ENCODE results near the gene STRIP2.

STRIP2 gene

DNA sequence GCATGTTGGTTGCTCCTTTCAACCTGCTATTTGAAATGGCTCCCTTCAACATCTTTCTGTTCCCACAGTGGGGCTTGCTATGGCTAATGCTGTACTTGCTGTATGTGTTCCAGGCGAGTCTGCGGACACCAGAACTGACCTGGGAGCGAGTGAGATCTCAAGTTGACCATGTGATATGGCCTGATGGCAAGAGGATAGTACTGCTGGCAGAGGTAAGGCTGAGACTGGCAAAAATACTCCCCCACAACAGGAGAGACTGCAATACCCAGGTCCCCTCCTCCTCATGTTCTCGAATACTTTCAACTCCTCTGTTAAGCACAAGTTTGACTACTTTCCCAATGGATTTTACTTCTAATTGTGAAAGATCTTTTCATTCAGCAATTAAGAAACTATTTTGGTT, 11.5 kb upstream of the STRIP2 start:
- Histone ChIP-seq H3K9ac (ENCODE audit: low read depth in 1 of 2, low read length in 2 of 2) (no peak overlapping the region), H3K27ac (ENCODE audit: low read depth in 2 of 2, low read length in 2 of 2) (no peak overlapping the region), H3K4me3 (ENCODE audit: low read length in 2 of 2) (no peak overlapping the region), H3K9me3 (ENCODE audit: control insufficient read depth in 2 of 2, low read length in 2 of 2) (no peaks in the 10 kb centered on the region), H3K36me3 (ENCODE audit: control insufficient read depth in 2 of 2, insufficient read depth in 2 of 2, low read length in 2 of 2) (peaks cover 47 to 57% of the 10 kb centered on the region in 2 donors), H3K4me1 (ENCODE audit: control insufficient read depth in 2 of 2, insufficient read depth in 2 of 2, low read length in 2 of 2) (no peaks in the 10 kb centered on the region), H3K27me3 (ENCODE audit: control insufficient read depth in 2 of 2, insufficient read depth in 2 of 2, low read length in 2 of 2) (no peaks in the 10 kb centered on the region)

DNA sequence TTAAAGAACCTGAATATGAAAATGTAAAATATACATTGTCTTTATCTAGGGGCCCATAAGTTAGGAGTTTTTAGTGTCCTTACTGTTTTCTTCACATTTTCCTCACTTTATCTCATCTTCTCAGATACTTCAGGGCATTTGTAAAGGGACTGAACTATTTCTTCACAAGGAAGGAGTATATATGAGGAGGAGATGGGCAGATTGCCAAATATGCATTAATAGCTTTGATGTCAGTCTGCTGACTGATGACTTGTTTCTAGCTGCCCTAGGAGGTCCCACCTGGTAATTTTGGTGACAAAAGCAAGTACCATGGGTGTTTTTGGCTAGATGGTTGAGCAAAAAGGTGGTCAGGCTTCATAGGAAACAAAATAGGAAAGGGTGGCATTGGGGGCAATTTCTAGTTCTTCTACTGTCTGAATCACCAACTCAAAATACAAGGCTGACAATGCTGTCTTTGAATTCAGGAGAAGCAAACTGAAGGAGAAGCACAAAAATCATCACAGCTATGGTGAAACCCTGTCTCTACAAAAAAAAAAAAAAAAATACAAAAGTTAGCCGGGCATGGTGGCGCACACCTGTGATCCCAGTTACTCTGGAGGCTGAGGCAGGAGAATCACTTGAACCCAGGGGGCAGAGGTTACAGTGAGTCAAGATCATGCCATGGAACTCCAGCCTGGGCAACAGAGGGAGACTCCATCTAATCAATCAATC, 10.4 kb upstream of the STRIP2 start:
- H3K4me1 ChIP-seq (ENCODE audit: control insufficient read depth in 2 of 2, insufficient read depth in 2 of 2, low read length in 2 of 2) = no peaks in the 10 kb centered on the region
- H3K27me3 ChIP-seq (ENCODE audit: control insufficient read depth in 2 of 2, insufficient read depth in 2 of 2, low read length in 2 of 2) = no peaks in the 10 kb centered on the region
- no peak overlapping the region for H3K27ac ChIP-seq (ENCODE audit: low read depth in 2 of 2, low read length in 2 of 2)
- H3K9ac ChIP-seq (ENCODE audit: low read depth in 1 of 2, low read length in 2 of 2) = no peak overlapping the region
- H3K4me3 ChIP-seq (ENCODE audit: low read length in 2 of 2) = no peak overlapping the region
- peaks cover 57 to 65% of the 10 kb centered on the region in 2 donors for H3K36me3 ChIP-seq (ENCODE audit: control insufficient read depth in 2 of 2, insufficient read depth in 2 of 2, low read length in 2 of 2)
- H3K9me3 ChIP-seq (ENCODE audit: control insufficient read depth in 2 of 2, low read length in 2 of 2) = no peaks in the 10 kb centered on the region

DNA sequence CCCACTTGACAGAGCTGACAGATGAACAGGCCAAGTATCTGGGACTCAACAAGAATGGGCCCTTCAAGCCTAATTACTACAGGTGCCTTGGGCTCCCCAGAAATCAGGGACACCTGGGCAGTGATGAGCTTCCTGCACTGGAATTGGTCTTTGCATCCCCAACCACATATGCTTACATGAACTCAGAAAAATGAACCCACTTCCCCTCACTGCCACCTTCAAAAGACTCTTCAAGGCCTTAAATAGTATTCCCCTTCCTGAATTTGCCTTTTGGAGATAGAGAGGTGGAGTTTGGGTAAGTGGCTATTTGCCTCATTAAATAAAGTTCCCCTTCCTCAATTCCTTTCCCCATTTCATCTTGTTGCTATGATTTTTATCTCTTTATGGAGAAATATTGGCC, 7.8 kb upstream of the STRIP2 start:
- Histone ChIP-seq H3K9me3 (ENCODE audit: control insufficient read depth in 2 of 2, low read length in 2 of 2) (no peaks in the 10 kb centered on the region), H3K4me1 (ENCODE audit: control insufficient read depth in 2 of 2, insufficient read depth in 2 of 2, low read length in 2 of 2) (no peaks in the 10 kb centered on the region), H3K27ac (ENCODE audit: low read depth in 2 of 2, low read length in 2 of 2) (no peak overlapping the region), H3K9ac (ENCODE audit: low read depth in 1 of 2, low read length in 2 of 2) (no peak overlapping the region), H3K27me3 (ENCODE audit: control insufficient read depth in 2 of 2, insufficient read depth in 2 of 2, low read length in 2 of 2) (no peaks in the 10 kb centered on the region), H3K4me3 (ENCODE audit: low read length in 2 of 2) (no peak overlapping the region), H3K36me3 (ENCODE audit: control insufficient read depth in 2 of 2, insufficient read depth in 2 of 2, low read length in 2 of 2) (peaks cover 48 to 58% of the 10 kb centered on the region in 2 donors)

DNA sequence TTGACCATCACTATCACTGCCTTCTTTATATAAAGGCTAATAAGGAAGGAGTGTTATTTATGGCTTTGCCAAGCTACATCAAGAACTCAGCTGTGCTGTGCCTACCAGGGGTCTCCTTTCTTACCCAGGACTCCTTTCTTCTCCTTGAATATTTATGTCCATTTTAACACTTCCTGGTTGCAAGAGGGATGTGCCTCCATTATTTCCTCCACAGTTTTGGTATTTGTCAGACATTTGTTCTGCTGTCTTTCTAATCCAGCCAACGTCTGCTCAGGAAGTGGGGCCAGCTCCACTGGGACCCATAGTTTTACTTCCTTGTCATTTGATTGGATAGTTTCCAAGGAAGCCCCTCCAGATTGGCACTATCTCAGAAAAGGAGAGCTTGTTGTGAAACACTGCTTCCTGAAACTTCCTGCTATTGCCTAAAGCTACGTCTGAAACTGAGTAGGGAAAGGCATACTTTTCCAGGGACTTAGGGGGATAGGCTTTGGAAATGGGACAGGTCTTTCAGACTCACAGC, 6.6 kb upstream of the STRIP2 start:
- Histone ChIP-seq H3K4me3 (ENCODE audit: low read length in 2 of 2) (no peak overlapping the region), H3K4me1 (ENCODE audit: control insufficient read depth in 2 of 2, insufficient read depth in 2 of 2, low read length in 2 of 2) (no peaks in the 10 kb centered on the region), H3K9ac (ENCODE audit: low read depth in 1 of 2, low read length in 2 of 2) (no peak overlapping the region), H3K36me3 (ENCODE audit: control insufficient read depth in 2 of 2, insufficient read depth in 2 of 2, low read length in 2 of 2) (peaks cover 43 to 52% of the 10 kb centered on the region in 2 donors), H3K27me3 (ENCODE audit: control insufficient read depth in 2 of 2, insufficient read depth in 2 of 2, low read length in 2 of 2) (peaks cover 0 to under 1% of the 10 kb centered on the region in 2 donors), H3K27ac (ENCODE audit: low read depth in 2 of 2, low read length in 2 of 2) (no peak overlapping the region), H3K9me3 (ENCODE audit: control insufficient read depth in 2 of 2, low read length in 2 of 2) (no peaks in the 10 kb centered on the region)

DNA sequence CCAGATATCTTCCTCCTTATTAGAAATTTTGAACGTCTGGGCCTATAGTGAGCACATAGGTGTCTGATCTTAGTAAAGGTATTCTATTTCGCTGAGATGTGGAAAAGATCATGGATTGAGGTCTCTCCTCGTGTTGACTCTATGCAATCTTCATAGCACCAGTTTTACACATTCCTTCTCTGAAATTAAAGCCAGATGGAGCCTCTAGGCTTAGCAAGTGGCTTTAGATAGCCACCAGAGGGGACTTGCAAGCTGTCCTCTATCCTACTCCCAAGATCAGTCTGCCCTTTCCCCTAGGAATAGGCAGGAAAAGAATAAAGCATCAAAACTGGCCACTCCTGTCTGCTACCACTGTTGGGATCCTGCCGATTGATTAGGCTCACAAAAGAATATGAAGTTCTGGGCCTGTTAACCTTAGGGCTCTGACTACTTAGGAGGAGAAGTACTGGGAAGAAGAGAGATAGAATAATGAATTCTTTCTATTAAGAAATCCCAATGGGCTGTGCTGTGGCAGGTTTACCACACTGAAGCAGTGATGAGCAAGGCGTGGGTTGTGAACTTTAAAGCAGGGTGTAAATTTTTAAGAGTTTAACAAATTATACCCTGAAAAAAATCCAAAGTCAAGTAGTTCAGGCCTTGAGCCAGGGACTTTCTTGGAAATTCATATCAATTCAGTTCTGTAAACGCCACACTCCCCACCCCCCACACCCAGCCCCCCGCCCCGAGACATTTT, 2.2 kb upstream of the STRIP2 start:
- Histone ChIP-seq H3K27ac (ENCODE audit: low read depth in 2 of 2, low read length in 2 of 2) (no peak overlapping the region), H3K27me3 (ENCODE audit: control insufficient read depth in 2 of 2, insufficient read depth in 2 of 2, low read length in 2 of 2) (peaks cover 9 to 20% of the 10 kb centered on the region in 2 donors), H3K36me3 (ENCODE audit: control insufficient read depth in 2 of 2, insufficient read depth in 2 of 2, low read length in 2 of 2) (peaks cover 13 to 16% of the 10 kb centered on the region in 2 donors)

GRCh38 chr7:129434675-129435318, 565 bp downstream of the STRIP2 start:
- H3K9ac ChIP-seq (ENCODE audit: low read depth in 1 of 2, low read length in 2 of 2) = peak overlapping the region; percentile 41 to 44
- no peaks in the 10 kb centered on the region for H3K9me3 ChIP-seq (ENCODE audit: control insufficient read depth in 2 of 2, low read length in 2 of 2)
- peaks cover 9 to 10% of the 10 kb centered on the region in 2 donors for H3K4me1 ChIP-seq (ENCODE audit: control insufficient read depth in 2 of 2, insufficient read depth in 2 of 2, low read length in 2 of 2)
- no peak overlapping the region for H3K27ac ChIP-seq (ENCODE audit: low read depth in 2 of 2, low read length in 2 of 2)
- H3K27me3 ChIP-seq (ENCODE audit: control insufficient read depth in 2 of 2, insufficient read depth in 2 of 2, low read length in 2 of 2) = peaks cover 9 to 20% of the 10 kb centered on the region in 2 donors
- no peaks in the 10 kb centered on the region for H3K36me3 ChIP-seq (ENCODE audit: control insufficient read depth in 2 of 2, insufficient read depth in 2 of 2, low read length in 2 of 2)
- peak overlapping the region; percentile 84 to 96 for H3K4me3 ChIP-seq (ENCODE audit: low read length in 2 of 2)

More for the DNA sequence above, 2.2 kb upstream of the STRIP2 start:
- H3K9me3 ChIP-seq (ENCODE audit: control insufficient read depth in 2 of 2, low read length in 2 of 2) = no peaks in the 10 kb centered on the region
- no peak overlapping the region for H3K4me3 ChIP-seq (ENCODE audit: low read length in 2 of 2)
- H3K9ac ChIP-seq (ENCODE audit: low read depth in 1 of 2, low read length in 2 of 2) = no peak overlapping the region
- peaks cover 9 to 10% of the 10 kb centered on the region in 2 donors for H3K4me1 ChIP-seq (ENCODE audit: control insufficient read depth in 2 of 2, insufficient read depth in 2 of 2, low read length in 2 of 2)

DNA sequence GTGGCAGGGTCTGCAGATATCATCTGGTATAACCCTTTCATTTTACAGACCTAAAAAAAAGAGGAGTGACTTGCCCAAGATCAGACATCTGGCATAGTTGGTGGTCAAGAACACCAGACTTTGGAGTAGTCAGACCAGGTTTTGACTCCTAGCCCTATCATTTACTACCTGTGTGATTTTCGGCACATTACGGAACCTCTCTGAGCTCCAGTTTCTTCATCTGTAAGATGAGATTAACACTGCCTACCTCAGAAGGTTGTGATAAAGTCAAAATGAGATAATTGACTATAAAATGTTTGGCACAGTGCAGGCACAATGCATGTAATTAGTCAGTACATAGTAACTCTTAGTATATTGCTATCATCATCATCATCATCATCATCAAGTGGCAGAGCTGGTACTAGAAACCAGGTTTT, 1.2 kb downstream of the STRIP2 start:
- Histone ChIP-seq H3K36me3 (ENCODE audit: control insufficient read depth in 2 of 2, insufficient read depth in 2 of 2, low read length in 2 of 2) (no peaks in the 10 kb centered on the region), H3K9me3 (ENCODE audit: control insufficient read depth in 2 of 2, low read length in 2 of 2) (no peaks in the 10 kb centered on the region), H3K27ac (ENCODE audit: low read depth in 2 of 2, low read length in 2 of 2) (no peak overlapping the region), H3K27me3 (ENCODE audit: control insufficient read depth in 2 of 2, insufficient read depth in 2 of 2, low read length in 2 of 2) (peaks cover 9 to 20% of the 10 kb centered on the region in 2 donors), H3K9ac (ENCODE audit: low read depth in 1 of 2, low read length in 2 of 2) (no peak overlapping the region), H3K4me1 (ENCODE audit: control insufficient read depth in 2 of 2, insufficient read depth in 2 of 2, low read length in 2 of 2) (peaks cover 9 to 10% of the 10 kb centered on the region in 2 donors), H3K4me3 (ENCODE audit: low read length in 2 of 2) (peak overlapping the region; percentile 84 to 96)

- H3K27ac ChIP-seq (ENCODE audit: low read depth in 2 of 2, low read length in 2 of 2) = no peak overlapping the region
- no peaks in the 10 kb centered on the region for H3K36me3 ChIP-seq (ENCODE audit: control insufficient read depth in 2 of 2, insufficient read depth in 2 of 2, low read length in 2 of 2)
Measured at GRCh38 chr7:129436335-129436923, 2.2 kb downstream of the STRIP2 start.

DNA sequence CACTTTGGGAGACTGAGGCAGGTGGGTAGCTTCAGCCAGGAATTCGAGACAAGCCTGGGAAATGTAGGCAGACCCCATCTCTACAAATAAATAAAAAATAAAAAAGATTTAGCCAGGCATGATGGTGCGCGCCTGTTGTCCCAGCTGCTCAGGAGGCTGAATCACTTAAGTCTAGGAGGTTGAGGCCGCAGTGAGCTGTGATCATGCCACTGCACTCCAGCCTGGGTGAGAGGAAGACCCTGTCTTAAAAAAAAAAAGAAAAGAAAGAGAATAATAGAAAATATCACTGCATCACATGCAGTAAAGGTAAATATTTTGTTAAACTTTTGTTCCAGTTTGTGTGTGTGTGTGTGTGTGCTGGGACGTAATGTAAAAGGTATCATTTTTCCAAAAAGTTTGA, 3.0 kb downstream of the STRIP2 start:
- H3K27ac ChIP-seq (ENCODE audit: low read depth in 2 of 2, low read length in 2 of 2) = no peak overlapping the region
- H3K36me3 ChIP-seq (ENCODE audit: control insufficient read depth in 2 of 2, insufficient read depth in 2 of 2, low read length in 2 of 2) = no peaks in the 10 kb centered on the region
- no peaks in the 10 kb centered on the region for H3K9me3 ChIP-seq (ENCODE audit: control insufficient read depth in 2 of 2, low read length in 2 of 2)
- peaks cover 9 to 10% of the 10 kb centered on the region in 2 donors for H3K4me1 ChIP-seq (ENCODE audit: control insufficient read depth in 2 of 2, insufficient read depth in 2 of 2, low read length in 2 of 2)
- H3K4me3 ChIP-seq (ENCODE audit: low read length in 2 of 2) = no peak overlapping the region
- H3K27me3 ChIP-seq (ENCODE audit: control insufficient read depth in 2 of 2, insufficient read depth in 2 of 2, low read length in 2 of 2) = peaks cover 9 to 20% of the 10 kb centered on the region in 2 donors
- no peak overlapping the region for H3K9ac ChIP-seq (ENCODE audit: low read depth in 1 of 2, low read length in 2 of 2)

More at GRCh38 chr7:129436335-129436923, 2.2 kb downstream of the STRIP2 start:
- Histone ChIP-seq H3K9ac (ENCODE audit: low read depth in 1 of 2, low read length in 2 of 2) (no peak overlapping the region), H3K9me3 (ENCODE audit: control insufficient read depth in 2 of 2, low read length in 2 of 2) (no peaks in the 10 kb centered on the region), H3K27me3 (ENCODE audit: control insufficient read depth in 2 of 2, insufficient read depth in 2 of 2, low read length in 2 of 2) (peaks cover 9 to 20% of the 10 kb centered on the region in 2 donors), H3K4me1 (ENCODE audit: control insufficient read depth in 2 of 2, insufficient read depth in 2 of 2, low read length in 2 of 2) (peaks cover 9 to 10% of the 10 kb centered on the region in 2 donors), H3K4me3 (ENCODE audit: low read length in 2 of 2) (no peak overlapping the region)

Measured in mucosa of rectum (tissue), 2 donors.